Measurements from ENCODE around the gene HNRNPF.
A peak's percentile ranks its signal among the peaks of the same experiment; 100 is the strongest.

Gene HNRNPF

GRCh38 chr10:43352951-43353350 is 56.0 kb downstream of the HNRNPF start:
- Histone ChIP-seq H3K4ac (ENCODE audit: low read length) (no peak overlapping the region), H3K79me1 (ENCODE audit: low read depth, low read length) (no peaks in the 10 kb centered on the region), H3K9ac (ENCODE audit: low read depth, low read length, poor library complexity) (no peak overlapping the region), H2BK15ac (ENCODE audit: low read length) (no peak overlapping the region), H2BK120ac (ENCODE audit: low read depth, low read length) (no peak overlapping the region), H2AK5ac (ENCODE audit: low read depth, low read length) (peak overlapping the region; percentile 5), H3K14ac (ENCODE audit: low read length) (no peak overlapping the region), H3K23ac (ENCODE audit: low read depth, low read length, poor library complexity) (no peak overlapping the region), H4K8ac (ENCODE audit: low read depth, low read length) (no peak overlapping the region), H3K18ac (ENCODE audit: low read length) (no peak overlapping the region), H3K9me3 (replicated peaks in 1 of 2; ENCODE audit: control insufficient read depth in 2 of 2, insufficient read depth in 1 of 2, low read depth in 1 of 2, low read length in 2 of 2) (no peaks in the 10 kb centered on the region), H3K36me3 (replicated peaks in 1 of 2; ENCODE audit: control insufficient read depth in 2 of 2, insufficient read depth in 2 of 2, low read length in 2 of 2) (no peaks in the 10 kb centered on the region), H3K27me3 (ENCODE audit: control insufficient read depth in 3 of 3, insufficient read depth in 3 of 3, low read depth in 1 of 3, low read length in 3 of 3) (no peaks in the 10 kb centered on the region), H2AFZ (ENCODE audit: low read length) (no peak overlapping the region), H3K27ac (replicated peaks; ENCODE audit: low read length) (no peak overlapping the region), H3K4me3 (ENCODE audit: low read length in 2 of 2) (no peak overlapping the region), H4K91ac (ENCODE audit: low read depth, low read length, poor library complexity) (no peak overlapping the region), H2BK12ac (ENCODE audit: low read length) (no peak overlapping the region), H2BK5ac (ENCODE audit: low read length) (no peak overlapping the region), H3K4me1 (ENCODE audit: control insufficient read depth in 2 of 2, insufficient read depth in 1 of 2, low read depth in 1 of 2, low read length in 2 of 2) (peaks cover 1 to 4% of the 10 kb centered on the region in 2 donors), H3K4me2 (ENCODE audit: insufficient read depth, low read length, poor library complexity, severe bottlenecking) (no peak overlapping the region)
- DNase-seq (ENCODE audit: low spot score): no peak
- no CpG with 5 or more reads among the region's 7 CpGs for WGBS, 2 donors (ENCODE audit: extremely low coverage in 2 of 2, insufficient read length in 2 of 2, insufficient replicate concordance in 1 of 2)

DNA sequence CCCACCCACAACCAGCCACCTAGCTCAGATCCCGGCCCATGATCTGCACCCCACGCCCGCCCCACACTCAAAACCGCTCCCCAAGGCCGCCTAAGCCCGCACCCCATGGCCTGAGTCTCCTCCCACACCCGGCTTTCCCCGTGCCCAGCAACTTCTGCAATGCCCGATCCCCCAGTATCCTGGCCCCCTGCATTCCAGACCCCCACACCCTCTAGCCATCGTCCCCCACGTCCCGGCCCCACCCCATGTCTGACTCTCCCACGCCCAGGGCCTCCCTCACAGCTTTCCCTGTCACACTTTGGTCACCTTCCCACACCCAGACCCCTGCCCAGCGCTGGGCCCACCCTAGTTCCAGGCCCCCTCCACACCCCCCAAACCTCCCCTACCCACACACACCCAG is 57.7 kb downstream of the HNRNPF start:
- Histone ChIP-seq H3K36me3 (replicated peaks in 1 of 2; ENCODE audit: control insufficient read depth in 2 of 2, insufficient read depth in 2 of 2, low read length in 2 of 2) (no peaks in the 10 kb centered on the region), H3K14ac (ENCODE audit: low read length) (no peak overlapping the region), H3K4me3 (ENCODE audit: low read length in 2 of 2) (no peak overlapping the region), H2BK120ac (ENCODE audit: low read depth, low read length) (no peak overlapping the region), H3K27me3 (ENCODE audit: control insufficient read depth in 3 of 3, insufficient read depth in 3 of 3, low read depth in 1 of 3, low read length in 3 of 3) (no peaks in the 10 kb centered on the region), H3K18ac (ENCODE audit: low read length) (no peak overlapping the region), H2AFZ (ENCODE audit: low read length) (no peak overlapping the region), H2AK5ac (ENCODE audit: low read depth, low read length) (peak overlapping the region; percentile 37), H3K4me2 (ENCODE audit: insufficient read depth, low read length, poor library complexity, severe bottlenecking) (no peak overlapping the region), H3K23ac (ENCODE audit: low read depth, low read length, poor library complexity) (no peak overlapping the region), H3K27ac (replicated peaks; ENCODE audit: low read length) (no peak overlapping the region), H3K4me1 (ENCODE audit: control insufficient read depth in 2 of 2, insufficient read depth in 1 of 2, low read depth in 1 of 2, low read length in 2 of 2) (peaks cover 1 to 4% of the 10 kb centered on the region in 2 donors), H2BK15ac (ENCODE audit: low read length) (no peak overlapping the region), H3K4ac (ENCODE audit: low read length) (no peak overlapping the region), H3K9ac (ENCODE audit: low read depth, low read length, poor library complexity) (no peak overlapping the region), H4K8ac (ENCODE audit: low read depth, low read length) (no peak overlapping the region), H2BK12ac (ENCODE audit: low read length) (no peak overlapping the region), H3K79me1 (ENCODE audit: low read depth, low read length) (no peaks in the 10 kb centered on the region), H3K9me3 (replicated peaks in 1 of 2; ENCODE audit: control insufficient read depth in 2 of 2, insufficient read depth in 1 of 2, low read depth in 1 of 2, low read length in 2 of 2) (no peaks in the 10 kb centered on the region), H2BK5ac (ENCODE audit: low read length) (no peak overlapping the region), H4K91ac (ENCODE audit: low read depth, low read length, poor library complexity) (no peak overlapping the region)
- no peak for DNase-seq (ENCODE audit: low spot score)
- no CpG with 5 or more reads among the region's 14 CpGs for WGBS, 2 donors (ENCODE audit: extremely low coverage in 2 of 2, insufficient read length in 2 of 2, insufficient replicate concordance in 1 of 2)

GRCh38 chr10:43350686-43351085 is 58.3 kb downstream of the HNRNPF start:
- Histone ChIP-seq H2BK15ac (ENCODE audit: low read length) (no peak overlapping the region), H2AK5ac (ENCODE audit: low read depth, low read length) (peak overlapping the region; percentile 1), H2BK12ac (ENCODE audit: low read length) (no peak overlapping the region), H3K4me3 (ENCODE audit: low read length in 2 of 2) (no peak overlapping the region), H3K4me1 (ENCODE audit: control insufficient read depth in 2 of 2, insufficient read depth in 1 of 2, low read depth in 1 of 2, low read length in 2 of 2) (peaks cover 1 to 2% of the 10 kb centered on the region in 2 donors), H2BK120ac (ENCODE audit: low read depth, low read length) (no peak overlapping the region), H3K27ac (replicated peaks; ENCODE audit: low read length) (no peak overlapping the region), H3K79me1 (ENCODE audit: low read depth, low read length) (no peaks in the 10 kb centered on the region), H3K9ac (ENCODE audit: low read depth, low read length, poor library complexity) (no peak overlapping the region), H2BK5ac (ENCODE audit: low read length) (no peak overlapping the region), H3K27me3 (ENCODE audit: control insufficient read depth in 3 of 3, insufficient read depth in 3 of 3, low read depth in 1 of 3, low read length in 3 of 3) (no peaks in the 10 kb centered on the region), H3K14ac (ENCODE audit: low read length) (no peak overlapping the region), H3K4ac (ENCODE audit: low read length) (no peak overlapping the region), H2AFZ (ENCODE audit: low read length) (no peak overlapping the region), H4K91ac (ENCODE audit: low read depth, low read length, poor library complexity) (no peak overlapping the region), H3K4me2 (ENCODE audit: insufficient read depth, low read length, poor library complexity, severe bottlenecking) (no peak overlapping the region), H3K23ac (ENCODE audit: low read depth, low read length, poor library complexity) (no peak overlapping the region), H4K8ac (ENCODE audit: low read depth, low read length) (no peak overlapping the region), H3K36me3 (replicated peaks in 1 of 2; ENCODE audit: control insufficient read depth in 2 of 2, insufficient read depth in 2 of 2, low read length in 2 of 2) (no peaks in the 10 kb centered on the region), H3K9me3 (replicated peaks in 1 of 2; ENCODE audit: control insufficient read depth in 2 of 2, insufficient read depth in 1 of 2, low read depth in 1 of 2, low read length in 2 of 2) (no peaks in the 10 kb centered on the region), H3K18ac (ENCODE audit: low read length) (no peak overlapping the region)
- WGBS, 2 donors (ENCODE audit: extremely low coverage in 2 of 2, insufficient read length in 2 of 2, insufficient replicate concordance in 1 of 2): no CpG with 5 or more reads among the region's 34 CpGs
- no peak for DNase-seq (ENCODE audit: low spot score)

DNA sequence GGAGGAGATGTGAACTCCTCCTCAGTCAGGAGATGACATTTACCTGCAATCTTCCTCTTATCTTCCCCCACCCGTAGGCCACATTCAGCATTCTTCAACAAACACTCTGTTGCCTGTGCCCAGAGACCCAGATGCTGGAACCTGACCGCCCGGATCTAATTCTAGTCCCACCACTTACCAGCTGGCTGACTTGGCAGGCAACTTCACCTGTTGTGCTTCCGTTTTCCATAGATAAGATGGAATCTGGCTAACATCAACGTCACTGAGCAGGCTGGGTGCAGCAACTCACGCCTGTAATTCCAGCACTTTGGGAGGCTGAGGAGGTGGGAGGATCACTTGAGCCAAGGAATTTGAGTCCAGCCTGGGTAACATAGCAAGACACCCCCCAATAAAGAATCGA is 58.8 kb downstream of the HNRNPF start:
- Histone ChIP-seq H3K4me3 (ENCODE audit: low read length in 2 of 2) (no peak overlapping the region), H2BK15ac (ENCODE audit: low read length) (no peak overlapping the region), H2BK120ac (ENCODE audit: low read depth, low read length) (no peak overlapping the region), H3K23ac (ENCODE audit: low read depth, low read length, poor library complexity) (no peak overlapping the region), H3K4me1 (ENCODE audit: control insufficient read depth in 2 of 2, insufficient read depth in 1 of 2, low read depth in 1 of 2, low read length in 2 of 2) (peaks cover 1 to 2% of the 10 kb centered on the region in 2 donors), H2BK12ac (ENCODE audit: low read length) (no peak overlapping the region), H2AK5ac (ENCODE audit: low read depth, low read length) (no peak overlapping the region), H3K27ac (replicated peaks; ENCODE audit: low read length) (no peak overlapping the region), H2AFZ (ENCODE audit: low read length) (no peak overlapping the region), H4K8ac (ENCODE audit: low read depth, low read length) (no peak overlapping the region), H3K9ac (ENCODE audit: low read depth, low read length, poor library complexity) (no peak overlapping the region), H4K91ac (ENCODE audit: low read depth, low read length, poor library complexity) (no peak overlapping the region), H3K27me3 (ENCODE audit: control insufficient read depth in 3 of 3, insufficient read depth in 3 of 3, low read depth in 1 of 3, low read length in 3 of 3) (no peaks in the 10 kb centered on the region), H3K9me3 (replicated peaks in 1 of 2; ENCODE audit: control insufficient read depth in 2 of 2, insufficient read depth in 1 of 2, low read depth in 1 of 2, low read length in 2 of 2) (no peaks in the 10 kb centered on the region), H3K79me1 (ENCODE audit: low read depth, low read length) (no peaks in the 10 kb centered on the region), H3K4me2 (ENCODE audit: insufficient read depth, low read length, poor library complexity, severe bottlenecking) (no peak overlapping the region), H3K18ac (ENCODE audit: low read length) (no peak overlapping the region), H3K36me3 (replicated peaks in 1 of 2; ENCODE audit: control insufficient read depth in 2 of 2, insufficient read depth in 2 of 2, low read length in 2 of 2) (no peaks in the 10 kb centered on the region), H3K14ac (ENCODE audit: low read length) (no peak overlapping the region), H2BK5ac (ENCODE audit: low read length) (no peak overlapping the region), H3K4ac (ENCODE audit: low read length) (no peak overlapping the region)
- no peak for DNase-seq (ENCODE audit: low spot score)
- WGBS, 2 donors (ENCODE audit: extremely low coverage in 2 of 2, insufficient read length in 2 of 2, insufficient replicate concordance in 1 of 2): no CpG with 5 or more reads among the region's 7 CpGs
